ENCODE results near the gene PRR30. TPM values are rescaled to one million over a fixed set of nuclear protein-coding genes. Genes with fewer than 3 reads are reported as not detected.

PRR30 gene
- total and polyA plus RNA-seq, 2 donors (not counting 3 experiments of a cell fraction or from before 2014, with no cell fraction given): not detected

GRCh38 chr2:27094353-27094984, 44.7 kb downstream of the PRR30 start:
- dilution Hi-C loops (cut with MboI; ENCODE audit: extremely low pct_ligation_motif_present, low sequenced_read_pairs): no loop called here
- H2AFZ ChIP-seq (ENCODE audit: low read depth, low read length): no peak overlapping the region
- no peaks in the 10 kb centered on the region for H3K79me2 ChIP-seq (ENCODE audit: control insufficient read depth, insufficient read depth, low read length)
- H4K20me1 ChIP-seq (replicated peaks; ENCODE audit: control insufficient read depth, extremely low read depth, insufficient read depth, low read length): no peaks in the 10 kb centered on the region
- H3K9me3 ChIP-seq (replicated peaks; ENCODE audit: control insufficient read depth, insufficient read depth, low read length): no peaks in the 10 kb centered on the region
- POLR2A ChIA-PET: no interaction called here
- no peak for DNase-seq (ENCODE audit: low read depth, low spot score)
- no peaks in the 10 kb centered on the region for H3K27me3 ChIP-seq (ENCODE audit: control insufficient read depth in 2 of 2, insufficient read depth in 2 of 2, low read length in 2 of 2)
- FAIRE-seq: no peak
- intact Hi-C loops (cut with micrococcal nuclease): no loop called here
- H3K36me3 ChIP-seq (ENCODE audit: control insufficient read depth in 2 of 2, extremely low read depth in 1 of 2, insufficient read depth in 2 of 2, low read length in 2 of 2): no peaks in the 10 kb centered on the region
- H3K9ac ChIP-seq (replicated peaks; ENCODE audit: extremely low read depth, insufficient read depth, low read length): no peak overlapping the region
- TF ChIP-seq POLR2AphosphoS5 (IDR thresholded peaks at IDR 0.05; ENCODE audit: insufficient read depth, low read depth, low read length) (no peak), FOS (IDR thresholded peaks at IDR 0.05; ENCODE audit: borderline replicate concordance, insufficient read depth, low read length) (no peak), GATA2 (IDR thresholded peaks at IDR 0.05; ENCODE audit: insufficient read depth, insufficient read length, low read depth, low read length) (no peak), JUN (IDR thresholded peaks at IDR 0.05; ENCODE audit: borderline replicate concordance, insufficient read depth, insufficient read length, low read depth) (no peak), EZH2 (IDR thresholded peaks at IDR 0.05; ENCODE audit: borderline replicate concordance, low read depth, low read length, severe bottlenecking) (no peak), MYC (IDR thresholded peaks at IDR 0.05; ENCODE audit: low read depth, low read length) (no peak)
- TF ChIP-seq, protein P1, sequence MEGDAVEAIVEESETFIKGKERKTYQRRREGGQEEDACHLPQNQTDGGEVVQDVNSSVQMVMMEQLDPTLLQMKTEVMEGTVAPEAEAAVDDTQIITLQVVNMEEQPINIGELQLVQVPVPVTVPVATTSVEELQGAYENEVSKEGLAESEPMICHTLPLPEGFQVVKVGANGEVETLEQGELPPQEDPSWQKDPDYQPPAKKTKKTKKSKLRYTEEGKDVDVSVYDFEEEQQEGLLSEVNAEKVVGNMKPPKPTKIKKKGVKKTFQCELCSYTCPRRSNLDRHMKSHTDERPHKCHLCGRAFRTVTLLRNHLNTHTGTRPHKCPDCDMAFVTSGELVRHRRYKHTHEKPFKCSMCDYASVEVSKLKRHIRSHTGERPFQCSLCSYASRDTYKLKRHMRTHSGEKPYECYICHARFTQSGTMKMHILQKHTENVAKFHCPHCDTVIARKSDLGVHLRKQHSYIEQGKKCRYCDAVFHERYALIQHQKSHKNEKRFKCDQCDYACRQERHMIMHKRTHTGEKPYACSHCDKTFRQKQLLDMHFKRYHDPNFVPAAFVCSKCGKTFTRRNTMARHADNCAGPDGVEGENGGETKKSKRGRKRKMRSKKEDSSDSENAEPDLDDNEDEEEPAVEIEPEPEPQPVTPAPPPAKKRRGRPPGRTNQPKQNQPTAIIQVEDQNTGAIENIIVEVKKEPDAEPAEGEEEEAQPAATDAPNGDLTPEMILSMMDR (IDR thresholded peaks at IDR 0.05; ENCODE audit: extremely low read depth in 1 of 2, insufficient read depth in 1 of 2, low read depth in 1 of 2, low read length in 2 of 2): no peak
- H3K4me3 ChIP-seq (replicated peaks in 1 of 3; ENCODE audit: insufficient read depth in 1 of 3, low read depth in 1 of 3, low read length in 3 of 3): no peak overlapping the region
- BruUV-seq (replicated peaks): no TSS peak
- CTCF ChIA-PET: interaction anchor here (1.7 kb wide), 1 partner anchor 185 kb away, joined by 4 read pairs; no protein-coding TSS in a partner anchor
- H3K27ac ChIP-seq (ENCODE audit: insufficient read depth, low read depth, low read length): no peak overlapping the region
- H3K4me2 ChIP-seq (ENCODE audit: insufficient read depth, low read length): no peak overlapping the region
- H3K9me1 ChIP-seq (replicated peaks; ENCODE audit: control insufficient read depth, extremely low read depth, insufficient read depth, low read length): no peaks in the 10 kb centered on the region
- no peaks in the 10 kb centered on the region for H3K4me1 ChIP-seq (ENCODE audit: control insufficient read depth, extremely low read depth, insufficient read depth, low read length)

Data from endothelial cell of umbilical vein (primary cell).